HFF-Myc (cell line): ENCODE measurements around the gene DGCR2.
A peak's percentile ranks its signal among the peaks of the same experiment; 100 is the strongest.

Experiments used
- DNase-seq: peaks from one replicate; pipeline ENCODE4 v3.0.0-alpha.2; 2011; ENCODE audit warnings: low read depth; ENCODE audit errors: extremely low read depth
- H3K4me3 ChIP-seq: replicated peaks from 2 replicates; pipeline ENCODE4 v1.5.1; 2011; ENCODE audit warnings: low read depth, mild to moderate bottlenecking, control low read depth, low read length
- TF ChIP-seq, protein P1 (sequence below): IDR thresholded peaks from 2 replicates; pipeline ENCODE4 v1.5.1; 2012; ENCODE audit warnings: mild to moderate bottlenecking, low read depth, low read length, control low read depth; ENCODE audit errors: missing control alignments

DGCR2 gene

GRCh38 chr22:19149047-19149883 lies 27.1 kb upstream of the DGCR2 start:
- DNase-seq = no peak
- no peak overlapping the region for H3K4me3 ChIP-seq

GRCh38 chr22:19148417-19149046 lies 26.3 kb upstream of the DGCR2 start:
- TF ChIP-seq, protein P1, sequence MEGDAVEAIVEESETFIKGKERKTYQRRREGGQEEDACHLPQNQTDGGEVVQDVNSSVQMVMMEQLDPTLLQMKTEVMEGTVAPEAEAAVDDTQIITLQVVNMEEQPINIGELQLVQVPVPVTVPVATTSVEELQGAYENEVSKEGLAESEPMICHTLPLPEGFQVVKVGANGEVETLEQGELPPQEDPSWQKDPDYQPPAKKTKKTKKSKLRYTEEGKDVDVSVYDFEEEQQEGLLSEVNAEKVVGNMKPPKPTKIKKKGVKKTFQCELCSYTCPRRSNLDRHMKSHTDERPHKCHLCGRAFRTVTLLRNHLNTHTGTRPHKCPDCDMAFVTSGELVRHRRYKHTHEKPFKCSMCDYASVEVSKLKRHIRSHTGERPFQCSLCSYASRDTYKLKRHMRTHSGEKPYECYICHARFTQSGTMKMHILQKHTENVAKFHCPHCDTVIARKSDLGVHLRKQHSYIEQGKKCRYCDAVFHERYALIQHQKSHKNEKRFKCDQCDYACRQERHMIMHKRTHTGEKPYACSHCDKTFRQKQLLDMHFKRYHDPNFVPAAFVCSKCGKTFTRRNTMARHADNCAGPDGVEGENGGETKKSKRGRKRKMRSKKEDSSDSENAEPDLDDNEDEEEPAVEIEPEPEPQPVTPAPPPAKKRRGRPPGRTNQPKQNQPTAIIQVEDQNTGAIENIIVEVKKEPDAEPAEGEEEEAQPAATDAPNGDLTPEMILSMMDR = no peak
- no peak overlapping the region for H3K4me3 ChIP-seq
- DNase-seq = no peak

More at GRCh38 chr22:19149047-19149883, 27.1 kb upstream of the DGCR2 start:
- TF ChIP-seq, protein P1 = no peak

GRCh38 chr22:19147195-19147780 lies 25.1 kb upstream of the DGCR2 start:
- no peak for DNase-seq
- TF ChIP-seq, protein P1 = no peak
- no peak overlapping the region for H3K4me3 ChIP-seq

- H3K4me3 ChIP-seq = no peak overlapping the region
- no peak for DNase-seq
- TF ChIP-seq, protein P1 = no peak
Measured at GRCh38 chr22:19146215-19146968, 24.2 kb upstream of the DGCR2 start.

- H3K4me3 ChIP-seq = peak overlapping the region; percentile 98
- no peak for DNase-seq
- TF ChIP-seq, protein P1 = no peak
Measured at GRCh38 chr22:19143967-19144400, 21.8 kb upstream of the DGCR2 start.

GRCh38 chr22:19143212-19143611 lies 21.0 kb upstream of the DGCR2 start:
- no peak for DNase-seq
- H3K4me3 ChIP-seq = peak overlapping the region; percentile 98
- TF ChIP-seq, protein P1 = no peak
